ENCODE data around the gene SPNS2. TPM values are rescaled to one million over a fixed set of nuclear protein-coding genes. Genes with fewer than 3 reads are reported as not detected.

SPNS2 gene
- total and polyA plus RNA-seq, 2 of the 8 experiments (the other 6 are each of a cell fraction or from before 2014, with no cell fraction given): 1.2 to 1.5 TPM

DNA sequence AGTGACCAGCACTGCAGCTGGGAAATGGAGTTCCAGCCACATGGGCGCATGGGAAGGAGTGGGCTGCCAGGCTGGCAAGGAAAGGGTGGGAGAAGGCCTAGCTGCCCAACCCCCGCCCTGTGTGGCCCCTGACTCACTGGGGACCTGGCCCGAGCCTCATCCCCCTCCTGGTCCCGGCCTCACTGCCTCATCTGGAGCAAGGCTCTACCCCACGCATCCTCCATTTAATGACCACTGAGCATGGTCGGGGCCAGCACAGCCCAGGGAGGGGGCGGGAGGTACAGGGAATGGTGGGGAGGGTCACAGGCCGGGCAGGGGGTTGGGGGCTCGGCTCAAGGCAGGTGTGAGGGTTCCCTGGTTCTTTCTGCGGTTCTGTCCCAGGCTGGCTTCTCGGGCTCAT is 16.1 kb downstream of the SPNS2 start:
- H2BK20ac ChIP-seq (ENCODE audit: low read length): no peak overlapping the region
- no peak for DNase-seq (ENCODE audit: low read depth in 1 of 2, low spot score in 2 of 2)
- no peak overlapping the region for H3K27ac ChIP-seq (ENCODE audit: low read depth, low read length)
- H2BK15ac ChIP-seq (ENCODE audit: low read length): 0 out of 2 replicates have a peak overlapping the region, but pooled peaks have one; percentile 2
- no peak overlapping the region for H3K4me2 ChIP-seq (ENCODE audit: insufficient read depth in 1 of 2, low read depth in 2 of 2, low read length in 2 of 2)
- TF ChIP-seq RFX5 (IDR thresholded peaks at IDR 0.05; ENCODE audit: borderline replicate concordance, low read depth, low read length) (no peak), RAD21 (IDR thresholded peaks at IDR 0.05 in 1 of 2, conservative IDR thresholded peaks at IDR 0.05 in 1 of 2; ENCODE audit: low read depth in 2 of 2, low read length in 2 of 2) (no peak), EP300 (IDR thresholded peaks at IDR 0.05; ENCODE audit: borderline replicate concordance in 1 of 2, low read depth in 2 of 2, low read length in 2 of 2) (no peak), BACH1 (IDR thresholded peaks at IDR 0.05; ENCODE audit: low read length) (no peak), TBP (IDR thresholded peaks at IDR 0.05; ENCODE audit: low read depth, low read length) (no peak), EZH2 (IDR thresholded peaks at IDR 0.05; ENCODE audit: low read depth, low read length, severe bottlenecking) (no peak), CBX5 (IDR thresholded peaks at IDR 0.05; ENCODE audit: low read depth, low read length) (no peak), POU5F1 (IDR thresholded peaks at IDR 0.05; ENCODE audit: low read depth, low read length) (no peak)
- H3K4ac ChIP-seq (replicated peaks; ENCODE audit: insufficient read length, low read depth, low read length): no peak overlapping the region
- no peak overlapping the region for H2AFZ ChIP-seq (ENCODE audit: low read length)
- no peak overlapping the region for H4K5ac ChIP-seq (ENCODE audit: insufficient read length, low read depth, low read length)
- no peaks in the 10 kb centered on the region; a peak in 3 of 7 replicates for H3K27me3 ChIP-seq (replicated peaks in 1 of 4; ENCODE audit: control insufficient read depth in 3 of 4, extremely low read depth in 1 of 4, insufficient read depth in 3 of 4, low read length in 3 of 4)
- no peak overlapping the region for H3K4me3 ChIP-seq (ENCODE audit: extremely low read depth in 1 of 4, insufficient read depth in 2 of 4, low read depth in 3 of 4, low read length in 4 of 4)
- ChIA-PET CTCF (ENCODE audit: partially characterized antibody) (interaction anchor here (0.7 to 1.4 kb wide), 6 partner anchors 8 to 91 kb away, joined by 3 to 5 read pairs (median 4); no protein-coding TSS in a partner anchor), POLR2A (ENCODE audit: partially characterized antibody) (interaction anchor here (37.1 kb wide), 1 partner anchor 32 kb away, joined by 546 read pairs; the partner anchor contains the start of genes GGT6 and MYBBP1A)
- peak overlapping the region; percentile 60; the same call in 1 of the 2 replicates for H2BK5ac ChIP-seq (ENCODE audit: low read depth, low read length)
- H3K14ac ChIP-seq (ENCODE audit: insufficient read length): no peak overlapping the region
- no peaks in the 10 kb centered on the region for H3K79me2 ChIP-seq (ENCODE audit: control insufficient read depth in 1 of 2, insufficient read depth in 2 of 2, low read length in 2 of 2)
- H3K56ac ChIP-seq (replicated peaks; ENCODE audit: insufficient read length, low read depth, low read length): no peak overlapping the region
- 80% methylated on average over 9 of the region's 11 CpGs; no CpG with 5 or more reads in 1 of the 2 experiments for WGBS, 2 experiments (ENCODE audit: extremely low coverage in 1 of 2, insufficient coverage in 1 of 2, insufficient read length in 1 of 2, insufficient replicate concordance in 2 of 2, low coverage in 1 of 2, low lambda C conversion rate in 2 of 2, missing lambda C conversion rate in 1 of 2)
- H4K91ac ChIP-seq (replicated peaks; ENCODE audit: insufficient read length, low read length): no peak overlapping the region
- no peak for FAIRE-seq
- H3K79me1 ChIP-seq (ENCODE audit: low read depth, low read length): no peaks in the 10 kb centered on the region
- H4K20me1 ChIP-seq (replicated peaks in 1 of 2; ENCODE audit: control insufficient read depth in 1 of 2, insufficient read depth in 2 of 2, low read length in 2 of 2): no peaks in the 10 kb centered on the region
- peaks cover 0 to 13% (median 9%) of the 10 kb centered on the region in 4 experiments; a peak in 5 of 7 replicates for H3K4me1 ChIP-seq (replicated peaks in 1 of 4; ENCODE audit: control insufficient read depth in 3 of 4, insufficient read depth in 4 of 4, low read length in 3 of 4)
- H3K18ac ChIP-seq (ENCODE audit: extremely low read depth, low read length): peak overlapping the region; percentile 13; the same call in 1 of the 2 replicates
- H3K36me3 ChIP-seq (ENCODE audit: control insufficient read depth in 2 of 4, insufficient read depth in 4 of 4, low read length in 3 of 4): no peaks in the 10 kb centered on the region
- H2AK5ac ChIP-seq (ENCODE audit: low read depth, low read length): no peak overlapping the region
- H2BK12ac ChIP-seq (ENCODE audit: low read depth, low read length): no peak overlapping the region; the same call in 1 of the 2 replicates
- no peaks in the 10 kb centered on the region for H3K23me2 ChIP-seq (ENCODE audit: low read depth, low read length)
- H3K23ac ChIP-seq (ENCODE audit: insufficient read length): no peak overlapping the region
- H4K8ac ChIP-seq (ENCODE audit: extremely low read depth, insufficient read depth, low read length): no peak overlapping the region
- no peaks in the 10 kb centered on the region for H3K9me3 ChIP-seq (ENCODE audit: insufficient read depth in 2 of 2, low read depth in 1 of 2, low read length in 1 of 2)
- no peak overlapping the region for H2BK120ac ChIP-seq (replicated peaks; ENCODE audit: low read depth, low read length)
- H3K9ac ChIP-seq (replicated peaks in 1 of 4; ENCODE audit: extremely low read depth in 1 of 4, low read depth in 3 of 4, low read length in 3 of 4): no peak overlapping the region
